WTC11 (cell line): ENCODE measurements around the gene RHBDL1. TPM values are rescaled to one million over a fixed set of nuclear protein-coding genes. Genes with fewer than 3 reads are reported as not detected.
A peak's percentile ranks its signal among the peaks of the same experiment; 100 is the strongest.

Experiments
- CREB1 ChIP-seq: sonication (generic); formaldehyde crosslinking; IDR thresholded peaks from 2 replicates; pipeline ENCODE4 v1.8.0; 2023; ENCODE audit warnings: mild to moderate bottlenecking, missing genetic modification reagents
- ELF4 ChIP-seq: sonication (generic); formaldehyde crosslinking; IDR thresholded peaks from 2 replicates; pipeline ENCODE4 v1.8.1; 2022; ENCODE audit warnings: low read depth, mild to moderate bottlenecking, moderate library complexity, missing genetic modification reagents
- ESRRA ChIP-seq: sonication (generic); formaldehyde crosslinking; IDR thresholded peaks from 2 replicates; pipeline ENCODE4 v1.8.1; 2022; ENCODE audit warnings: mild to moderate bottlenecking, missing genetic modification reagents, borderline replicate concordance
- FOXK1 ChIP-seq: sonication (generic); formaldehyde crosslinking; IDR thresholded peaks from 2 replicates; pipeline ENCODE4 v1.8.0; 2022; ENCODE audit warnings: mild to moderate bottlenecking, moderate library complexity, missing genetic modification reagents
- GRHL2 ChIP-seq: fragments of 250-450 bp; sonication (Bioruptor Pico); IDR thresholded peaks from 2 replicates; pipeline ENCODE4 v1.8.0; 2022; ENCODE audit warnings: mild to moderate bottlenecking, moderate library complexity; ENCODE audit not compliant: insufficient replicate concordance, severe bottlenecking
- IRF2 ChIP-seq: sonication (generic); formaldehyde crosslinking; IDR thresholded peaks from 2 replicates; pipeline ENCODE4 v1.8.0; 2022; ENCODE audit warnings: low read depth, missing genetic modification reagents, borderline replicate concordance
- KAT7 ChIP-seq: sonication (generic); formaldehyde crosslinking; IDR thresholded peaks from 2 replicates; pipeline ENCODE4 v1.8.1; 2023; ENCODE audit warnings: missing genetic modification reagents, mild to moderate bottlenecking, borderline replicate concordance
- MYBL2 ChIP-seq: sonication (generic); formaldehyde crosslinking; IDR thresholded peaks from 2 replicates; pipeline ENCODE4 v1.8.1; 2023; ENCODE audit warnings: mild to moderate bottlenecking, moderate library complexity, missing genetic modification reagents
- NFATC4 ChIP-seq: fragments of 250-450 bp; sonication (Bioruptor Pico); IDR thresholded peaks from 2 replicates; pipeline ENCODE4 v1.9.0; 2021; ENCODE audit warnings: mild to moderate bottlenecking
- NR2C2 ChIP-seq: sonication (generic); formaldehyde crosslinking; IDR thresholded peaks from 2 replicates; pipeline ENCODE4 v1.8.0; 2022; ENCODE audit warnings: mild to moderate bottlenecking, missing genetic modification reagents
- NR3C1 ChIP-seq: sonication (generic); formaldehyde crosslinking; conservative IDR thresholded peaks from 2 replicates; pipeline ENCODE4 v1.8.1; 2023; ENCODE audit warnings: low read depth, mild to moderate bottlenecking, missing genetic modification reagents
- OVOL2 ChIP-seq: fragments of 250-450 bp; sonication (Bioruptor Pico); IDR thresholded peaks from 2 replicates; pipeline ENCODE4 v1.9.0; 2021; ENCODE audit warnings: mild to moderate bottlenecking, borderline replicate concordance
- SP1 ChIP-seq: sonication (generic); formaldehyde crosslinking; conservative IDR thresholded peaks from 2 replicates; pipeline ENCODE4 v1.8.1; 2022; ENCODE audit warnings: missing genetic modification reagents
- TEAD1 ChIP-seq: sonication (generic); formaldehyde crosslinking; IDR thresholded peaks from 2 replicates; pipeline ENCODE4 v1.8.0; 2022; ENCODE audit warnings: mild to moderate bottlenecking, missing genetic modification reagents
- ZNF232 ChIP-seq: sonication (generic); formaldehyde crosslinking; IDR thresholded peaks from 2 replicates; pipeline ENCODE4 v1.8.0; 2022; ENCODE audit warnings: mild to moderate bottlenecking, missing genetic modification reagents
- ZNF263 ChIP-seq: sonication (generic); formaldehyde crosslinking; IDR thresholded peaks from 2 replicates; pipeline ENCODE4 v1.8.1; 2022; ENCODE audit warnings: low read depth, mild to moderate bottlenecking, moderate library complexity, missing genetic modification reagents
- ZNF423 ChIP-seq: fragments of 250-450 bp; sonication (Bioruptor Pico); IDR thresholded peaks from 2 replicates; pipeline ENCODE4 v2.1.2; 2022; ENCODE audit warnings: mild to moderate bottlenecking, moderate library complexity
- ZNF671 ChIP-seq: fragments of 250-450 bp; sonication (Bioruptor Pico); IDR thresholded peaks from 2 replicates; pipeline ENCODE4 v1.8.0; 2021; ENCODE audit warnings: mild to moderate bottlenecking
- total RNA-seq: library from RNA; stranded (reverse); gene quantifications from 3 replicates; pipeline ENCODE4 v1.2.3, GENCODE V29; 2021
- TF ChIP-seq, protein P1 (sequence below): fragments of 250-450 bp; sonication (Bioruptor Pico); IDR thresholded peaks from 2 replicates; pipeline ENCODE4 v1.9.0; 2021; ENCODE audit warnings: mild to moderate bottlenecking
- TF ChIP-seq, protein P2 (sequence below): fragments of 250-450 bp; sonication (Bioruptor Pico); IDR thresholded peaks from 2 replicates; pipeline ENCODE4 v1.9.0; 2021; ENCODE audit warnings: mild to moderate bottlenecking
- TF ChIP-seq, protein P3 (sequence below): sonication (generic); formaldehyde crosslinking; IDR thresholded peaks from 2 replicates; pipeline ENCODE4 v1.8.0; 2023; ENCODE audit warnings: missing genetic modification reagents
- TF ChIP-seq, protein P4 (sequence below): sonication (generic); formaldehyde crosslinking; IDR thresholded peaks from 2 replicates; pipeline ENCODE4 v1.8.0; 2022; ENCODE audit warnings: mild to moderate bottlenecking, missing genetic modification reagents
- TF ChIP-seq, protein P5 (sequence below): sonication (generic); formaldehyde crosslinking; IDR thresholded peaks from 2 replicates; pipeline ENCODE4 v1.8.0; 2023; ENCODE audit warnings: mild to moderate bottlenecking, missing genetic modification reagents
- TF ChIP-seq, protein P6 (sequence below): sonication (generic); formaldehyde crosslinking; IDR thresholded peaks from 2 replicates; pipeline ENCODE4 v1.8.0; 2022; ENCODE audit warnings: missing genetic modification reagents

The RHBDL1 gene
- total RNA-seq, 1 experiment from 2014 or later: 8.2 TPM

DNA sequence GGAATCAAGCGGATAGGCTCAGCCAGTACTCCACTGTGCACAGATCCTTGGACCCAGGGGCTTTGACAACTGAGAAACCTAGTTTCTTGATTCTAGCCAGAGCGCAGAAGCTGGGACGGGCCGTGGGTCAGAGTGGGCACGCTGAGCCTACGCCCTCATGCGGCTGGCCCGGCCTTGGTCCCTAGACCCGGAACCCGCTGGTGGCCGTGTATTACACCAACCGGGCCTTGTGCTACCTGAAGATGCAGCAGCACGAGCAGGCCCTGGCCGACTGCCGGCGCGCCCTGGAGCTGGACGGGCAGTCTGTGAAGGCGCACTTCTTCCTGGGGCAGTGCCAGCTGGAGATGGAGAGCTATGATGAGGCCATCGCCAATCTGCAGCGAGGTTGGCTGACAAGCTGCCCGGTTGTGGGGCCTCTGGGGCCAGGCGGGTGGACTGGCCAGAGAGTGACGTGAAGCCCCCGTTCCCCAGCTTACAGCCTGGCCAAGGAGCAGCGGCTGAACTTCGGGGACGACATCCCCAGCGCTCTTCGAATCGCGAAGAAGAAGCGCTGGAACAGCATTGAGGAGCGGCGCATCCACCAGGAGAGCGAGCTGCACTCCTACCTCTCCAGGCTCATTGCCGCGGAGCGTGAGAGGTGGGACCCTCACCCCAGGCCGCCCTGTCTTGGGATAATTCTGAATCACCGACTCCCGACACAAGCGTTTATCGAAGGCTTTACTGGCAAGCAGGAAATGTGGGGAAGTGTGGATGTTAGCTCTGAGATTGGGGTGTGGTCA lies 5.7 kb downstream of the RHBDL1 start (continued):
- TF ChIP-seq SP1 (CRISPR knock-in tag) (0 out of 2 replicates have a peak, but pooled peaks have one; percentile 13), NFATC4 (CRISPR knock-in tag) (no peak), ZNF671 (CRISPR knock-in tag) (no peak), NR3C1 (CRISPR knock-in tag) (no peak), ZNF232 (no peak), NR2C2 (CRISPR knock-in tag) (no peak), ESRRA (CRISPR knock-in tag) (no peak), CREB1 (CRISPR knock-in tag) (no peak), ZNF263 (CRISPR knock-in tag) (no peak), OVOL2 (CRISPR knock-in tag) (no peak), ZNF423 (CRISPR knock-in tag) (no peak), KAT7 (CRISPR knock-in tag) (peak; percentile 16; the same call in 1 of the 2 replicates), MYBL2 (CRISPR knock-in tag) (no peak), FOXK1 (no peak), GRHL2 (CRISPR knock-in tag) (no peak), ELF4 (CRISPR knock-in tag) (no peak), IRF2 (CRISPR knock-in tag) (no peak), TEAD1 (CRISPR knock-in tag) (0 out of 2 replicates have a peak, but pooled peaks have one; percentile 5)
- TF ChIP-seq, protein P1, sequence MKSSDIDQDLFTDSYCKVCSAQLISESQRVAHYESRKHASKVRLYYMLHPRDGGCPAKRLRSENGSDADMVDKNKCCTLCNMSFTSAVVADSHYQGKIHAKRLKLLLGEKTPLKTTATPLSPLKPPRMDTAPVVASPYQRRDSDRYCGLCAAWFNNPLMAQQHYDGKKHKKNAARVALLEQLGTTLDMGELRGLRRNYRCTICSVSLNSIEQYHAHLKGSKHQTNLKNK (CRISPR knock-in tag): no peak
- TF ChIP-seq, protein P2, sequence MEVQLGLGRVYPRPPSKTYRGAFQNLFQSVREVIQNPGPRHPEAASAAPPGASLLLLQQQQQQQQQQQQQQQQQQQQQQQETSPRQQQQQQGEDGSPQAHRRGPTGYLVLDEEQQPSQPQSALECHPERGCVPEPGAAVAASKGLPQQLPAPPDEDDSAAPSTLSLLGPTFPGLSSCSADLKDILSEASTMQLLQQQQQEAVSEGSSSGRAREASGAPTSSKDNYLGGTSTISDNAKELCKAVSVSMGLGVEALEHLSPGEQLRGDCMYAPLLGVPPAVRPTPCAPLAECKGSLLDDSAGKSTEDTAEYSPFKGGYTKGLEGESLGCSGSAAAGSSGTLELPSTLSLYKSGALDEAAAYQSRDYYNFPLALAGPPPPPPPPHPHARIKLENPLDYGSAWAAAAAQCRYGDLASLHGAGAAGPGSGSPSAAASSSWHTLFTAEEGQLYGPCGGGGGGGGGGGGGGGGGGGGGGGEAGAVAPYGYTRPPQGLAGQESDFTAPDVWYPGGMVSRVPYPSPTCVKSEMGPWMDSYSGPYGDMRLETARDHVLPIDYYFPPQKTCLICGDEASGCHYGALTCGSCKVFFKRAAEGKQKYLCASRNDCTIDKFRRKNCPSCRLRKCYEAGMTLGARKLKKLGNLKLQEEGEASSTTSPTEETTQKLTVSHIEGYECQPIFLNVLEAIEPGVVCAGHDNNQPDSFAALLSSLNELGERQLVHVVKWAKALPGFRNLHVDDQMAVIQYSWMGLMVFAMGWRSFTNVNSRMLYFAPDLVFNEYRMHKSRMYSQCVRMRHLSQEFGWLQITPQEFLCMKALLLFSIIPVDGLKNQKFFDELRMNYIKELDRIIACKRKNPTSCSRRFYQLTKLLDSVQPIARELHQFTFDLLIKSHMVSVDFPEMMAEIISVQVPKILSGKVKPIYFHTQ: no peak
- TF ChIP-seq, protein P3, sequence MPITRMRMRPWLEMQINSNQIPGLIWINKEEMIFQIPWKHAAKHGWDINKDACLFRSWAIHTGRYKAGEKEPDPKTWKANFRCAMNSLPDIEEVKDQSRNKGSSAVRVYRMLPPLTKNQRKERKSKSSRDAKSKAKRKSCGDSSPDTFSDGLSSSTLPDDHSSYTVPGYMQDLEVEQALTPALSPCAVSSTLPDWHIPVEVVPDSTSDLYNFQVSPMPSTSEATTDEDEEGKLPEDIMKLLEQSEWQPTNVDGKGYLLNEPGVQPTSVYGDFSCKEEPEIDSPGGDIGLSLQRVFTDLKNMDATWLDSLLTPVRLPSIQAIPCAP (CRISPR knock-in tag): no peak
- TF ChIP-seq, protein P4, sequence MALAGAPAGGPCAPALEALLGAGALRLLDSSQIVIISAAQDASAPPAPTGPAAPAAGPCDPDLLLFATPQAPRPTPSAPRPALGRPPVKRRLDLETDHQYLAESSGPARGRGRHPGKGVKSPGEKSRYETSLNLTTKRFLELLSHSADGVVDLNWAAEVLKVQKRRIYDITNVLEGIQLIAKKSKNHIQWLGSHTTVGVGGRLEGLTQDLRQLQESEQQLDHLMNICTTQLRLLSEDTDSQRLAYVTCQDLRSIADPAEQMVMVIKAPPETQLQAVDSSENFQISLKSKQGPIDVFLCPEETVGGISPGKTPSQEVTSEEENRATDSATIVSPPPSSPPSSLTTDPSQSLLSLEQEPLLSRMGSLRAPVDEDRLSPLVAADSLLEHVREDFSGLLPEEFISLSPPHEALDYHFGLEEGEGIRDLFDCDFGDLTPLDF (CRISPR knock-in tag): no peak
- TF ChIP-seq, protein P5, sequence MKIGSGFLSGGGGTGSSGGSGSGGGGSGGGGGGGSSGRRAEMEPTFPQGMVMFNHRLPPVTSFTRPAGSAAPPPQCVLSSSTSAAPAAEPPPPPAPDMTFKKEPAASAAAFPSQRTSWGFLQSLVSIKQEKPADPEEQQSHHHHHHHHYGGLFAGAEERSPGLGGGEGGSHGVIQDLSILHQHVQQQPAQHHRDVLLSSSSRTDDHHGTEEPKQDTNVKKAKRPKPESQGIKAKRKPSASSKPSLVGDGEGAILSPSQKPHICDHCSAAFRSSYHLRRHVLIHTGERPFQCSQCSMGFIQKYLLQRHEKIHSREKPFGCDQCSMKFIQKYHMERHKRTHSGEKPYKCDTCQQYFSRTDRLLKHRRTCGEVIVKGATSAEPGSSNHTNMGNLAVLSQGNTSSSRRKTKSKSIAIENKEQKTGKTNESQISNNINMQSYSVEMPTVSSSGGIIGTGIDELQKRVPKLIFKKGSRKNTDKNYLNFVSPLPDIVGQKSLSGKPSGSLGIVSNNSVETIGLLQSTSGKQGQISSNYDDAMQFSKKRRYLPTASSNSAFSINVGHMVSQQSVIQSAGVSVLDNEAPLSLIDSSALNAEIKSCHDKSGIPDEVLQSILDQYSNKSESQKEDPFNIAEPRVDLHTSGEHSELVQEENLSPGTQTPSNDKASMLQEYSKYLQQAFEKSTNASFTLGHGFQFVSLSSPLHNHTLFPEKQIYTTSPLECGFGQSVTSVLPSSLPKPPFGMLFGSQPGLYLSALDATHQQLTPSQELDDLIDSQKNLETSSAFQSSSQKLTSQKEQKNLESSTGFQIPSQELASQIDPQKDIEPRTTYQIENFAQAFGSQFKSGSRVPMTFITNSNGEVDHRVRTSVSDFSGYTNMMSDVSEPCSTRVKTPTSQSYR (CRISPR knock-in tag): no peak
- TF ChIP-seq, protein P6, sequence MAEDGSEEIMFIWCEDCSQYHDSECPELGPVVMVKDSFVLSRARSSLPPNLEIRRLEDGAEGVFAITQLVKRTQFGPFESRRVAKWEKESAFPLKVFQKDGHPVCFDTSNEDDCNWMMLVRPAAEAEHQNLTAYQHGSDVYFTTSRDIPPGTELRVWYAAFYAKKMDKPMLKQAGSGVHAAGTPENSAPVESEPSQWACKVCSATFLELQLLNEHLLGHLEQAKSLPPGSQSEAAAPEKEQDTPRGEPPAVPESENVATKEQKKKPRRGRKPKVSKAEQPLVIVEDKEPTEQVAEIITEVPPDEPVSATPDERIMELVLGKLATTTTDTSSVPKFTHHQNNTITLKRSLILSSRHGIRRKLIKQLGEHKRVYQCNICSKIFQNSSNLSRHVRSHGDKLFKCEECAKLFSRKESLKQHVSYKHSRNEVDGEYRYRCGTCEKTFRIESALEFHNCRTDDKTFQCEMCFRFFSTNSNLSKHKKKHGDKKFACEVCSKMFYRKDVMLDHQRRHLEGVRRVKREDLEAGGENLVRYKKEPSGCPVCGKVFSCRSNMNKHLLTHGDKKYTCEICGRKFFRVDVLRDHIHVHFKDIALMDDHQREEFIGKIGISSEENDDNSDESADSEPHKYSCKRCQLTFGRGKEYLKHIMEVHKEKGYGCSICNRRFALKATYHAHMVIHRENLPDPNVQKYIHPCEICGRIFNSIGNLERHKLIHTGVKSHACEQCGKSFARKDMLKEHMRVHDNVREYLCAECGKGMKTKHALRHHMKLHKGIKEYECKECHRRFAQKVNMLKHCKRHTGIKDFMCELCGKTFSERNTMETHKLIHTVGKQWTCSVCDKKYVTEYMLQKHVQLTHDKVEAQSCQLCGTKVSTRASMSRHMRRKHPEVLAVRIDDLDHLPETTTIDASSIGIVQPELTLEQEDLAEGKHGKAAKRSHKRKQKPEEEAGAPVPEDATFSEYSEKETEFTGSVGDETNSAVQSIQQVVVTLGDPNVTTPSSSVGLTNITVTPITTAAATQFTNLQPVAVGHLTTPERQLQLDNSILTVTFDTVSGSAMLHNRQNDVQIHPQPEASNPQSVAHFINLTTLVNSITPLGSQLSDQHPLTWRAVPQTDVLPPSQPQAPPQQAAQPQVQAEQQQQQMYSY (CRISPR knock-in tag): no peak
